Caco-2 (cell line): ENCODE data around the gene LRG1. TPM values are rescaled to one million over a fixed set of nuclear protein-coding genes. Genes with fewer than 3 reads are reported as not detected.

Experiments used
- BruUV-seq: library from RNA; stranded (reverse); fragments of 400-500 nt; replicated peaks from 2 replicates; lab custom pipeline; 2021; lab: Mats Ljungman, UMichigan
- CTCF ChIA-PET: fragments of 300-600 bp; sonication (Branson Sonifier 250); formaldehyde crosslinking; loops from one replicate; lab custom pipeline; 2022; ENCODE audit warnings: antibody characterized with exemption; lab: Charles Lee
- POLR2A ChIA-PET: fragments of 300-600 bp; sonication (Branson Sonifier 250); formaldehyde crosslinking; loops from one replicate; lab custom pipeline; 2022; ENCODE audit warnings: antibody characterized with exemption; lab: Charles Lee
- DNase-seq, 2 experiments: peaks; one replicate each; pipeline versions ENCODE4 v3.0.0 to v3.0.0-alpha.2; 2020 to 2022
- H3K27me3 ChIP-seq: replicated peaks from 2 replicates; pipeline ENCODE4 v1.6.0; 2011; ENCODE audit warnings: low read length; ENCODE audit not compliant: control insufficient read depth, insufficient read depth
- H3K36me3 ChIP-seq: 2 replicates; pipeline ENCODE4 v1.5.1; 2011; ENCODE audit warnings: low read length; ENCODE audit not compliant: control insufficient read depth, insufficient read depth
- H3K4me1 ChIP-seq: fragments of 250-450 bp; sonication (Bioruptor Pico); 2 replicates; pipeline ENCODE4 v1.5.1; 2020; ENCODE audit warnings: mild to moderate bottlenecking
- H3K4me3 ChIP-seq: 2 replicates; pipeline ENCODE4 v1.5.1; 2011; ENCODE audit warnings: low read depth, mild to moderate bottlenecking, control low read depth, low read length
- H3K9me3 ChIP-seq: fragments of 250-450 bp; sonication (Bioruptor Pico); 2 replicates; pipeline ENCODE4 v1.5.1; 2020; ENCODE audit warnings: mild to moderate bottlenecking, moderate library complexity
- H3K27ac Mint-ChIP-seq: one replicate; pipeline ENCODE4 v1.8.0; 2022; ENCODE audit warnings: mixed read lengths; ENCODE audit not compliant: unreplicated experiment
- H3K27me3 Mint-ChIP-seq: one replicate; pipeline ENCODE4 v1.8.0; 2022; ENCODE audit warnings: mixed read lengths; ENCODE audit not compliant: insufficient read depth, unreplicated experiment
- H3K36me3 Mint-ChIP-seq: one replicate; pipeline ENCODE4 v1.8.0; 2022; ENCODE audit warnings: mild to moderate bottlenecking, mixed read lengths; ENCODE audit not compliant: insufficient read depth, unreplicated experiment
- H3K4me1 Mint-ChIP-seq: one replicate; pipeline ENCODE4 v1.8.0; 2022; ENCODE audit warnings: low read depth, mixed read lengths; ENCODE audit not compliant: unreplicated experiment
- H3K4me3 Mint-ChIP-seq: one replicate; pipeline ENCODE4 v1.8.0; 2022; ENCODE audit warnings: mild to moderate bottlenecking, moderate library complexity, mixed read lengths; ENCODE audit not compliant: unreplicated experiment
- H3K9me3 Mint-ChIP-seq: one replicate; pipeline ENCODE4 v1.8.0; 2022; ENCODE audit warnings: mixed read lengths; ENCODE audit not compliant: unreplicated experiment
- CTCF ChIP-seq, 2 experiments: fragments of 200-600 bp in 1 of 2; IDR thresholded peaks; 1 replicate in 1 of 2; 2 replicates in 1 of 2; pipeline versions ENCODE4 v1.5.1 to v1.8.0; 2011 to 2022; ENCODE audit warnings: antibody characterized with exemption in 1 of 2, control low read depth in 1 of 2, inconsistent platforms in 1 of 2, low read depth in 1 of 2, low read length in 1 of 2, mild to moderate bottlenecking in 1 of 2, moderate library complexity in 1 of 2; ENCODE audit not compliant: insufficient read depth in 1 of 2, severe bottlenecking in 1 of 2, unreplicated experiment in 1 of 2
- intact Hi-C: fragments of 100-400 bp; cut with micrococcal nuclease; formaldehyde crosslinking; loops from one replicate; pipeline ENCODE4 v1.10.0; 2022; ENCODE audit not compliant: unreplicated experiment
- total RNA-seq: library from RNA; stranded (reverse); gene quantifications from 2 replicates; pipeline ENCODE4 v1.2.3, GENCODE V29; 2022

LRG1 gene
- total RNA-seq, 1 experiment from 2014 or later = 0.61 TPM

- Mint-ChIP-seq H3K4me3 (no peak overlapping the region), H3K27ac (no peak overlapping the region), H3K9me3 (no peaks in the 10 kb centered on the region), H3K27me3 (no peaks in the 10 kb centered on the region), H3K4me1 (no peaks in the 10 kb centered on the region), H3K36me3 (no peaks in the 10 kb centered on the region)
- intact Hi-C loops = no loop called here
- TF ChIP-seq CTCF (IDR thresholded peaks at IDR 0.05; ENCODE audit: insufficient read depth in 1 of 2, low read depth in 1 of 2, low read length in 1 of 2, severe bottlenecking in 1 of 2, unreplicated experiment in 1 of 2) = no peak
- BruUV-seq = no TSS peak
- Histone ChIP-seq H3K4me3 (no peak overlapping the region), H3K36me3 (no peaks in the 10 kb centered on the region), H3K27me3 (no peaks in the 10 kb centered on the region), H3K9me3 (no peaks in the 10 kb centered on the region), H3K4me1 (peaks cover 10% of the 10 kb centered on the region)
- no peak for DNase-seq
- ChIA-PET CTCF (interaction anchor here (0.6 kb wide), 1 partner anchor 243 kb away, joined by 5 read pairs; no protein-coding TSS in a partner anchor), POLR2A (no interaction called here)
Observed at GRCh38 chr19:4539169-4539692, 605 bp downstream of the LRG1 start.

- no peaks in the 10 kb centered on the region for H3K9me3 ChIP-seq
- H3K36me3 ChIP-seq = no peaks in the 10 kb centered on the region
- intact Hi-C loops = no loop called here
- no peaks in the 10 kb centered on the region for H3K27me3 Mint-ChIP-seq
- no peaks in the 10 kb centered on the region for H3K27me3 ChIP-seq
- POLR2A ChIA-PET = no interaction called here
- H3K4me3 ChIP-seq = no peak overlapping the region
- CTCF ChIA-PET = no interaction called here
- H3K4me1 Mint-ChIP-seq = no peaks in the 10 kb centered on the region
- no peak overlapping the region for H3K27ac Mint-ChIP-seq
- H3K9me3 Mint-ChIP-seq = no peaks in the 10 kb centered on the region
- H3K4me3 Mint-ChIP-seq = no peak overlapping the region
- peaks cover 10% of the 10 kb centered on the region for H3K4me1 ChIP-seq
- DNase-seq = no peak
- BruUV-seq = no TSS peak
- TF ChIP-seq CTCF (IDR thresholded peaks at IDR 0.05; ENCODE audit: insufficient read depth in 1 of 2, low read depth in 1 of 2, low read length in 1 of 2, severe bottlenecking in 1 of 2, unreplicated experiment in 1 of 2) = no peak
- no peaks in the 10 kb centered on the region for H3K36me3 Mint-ChIP-seq
Observed at GRCh38 chr19:4538601-4538954, 1.3 kb downstream of the LRG1 start.

DNA sequence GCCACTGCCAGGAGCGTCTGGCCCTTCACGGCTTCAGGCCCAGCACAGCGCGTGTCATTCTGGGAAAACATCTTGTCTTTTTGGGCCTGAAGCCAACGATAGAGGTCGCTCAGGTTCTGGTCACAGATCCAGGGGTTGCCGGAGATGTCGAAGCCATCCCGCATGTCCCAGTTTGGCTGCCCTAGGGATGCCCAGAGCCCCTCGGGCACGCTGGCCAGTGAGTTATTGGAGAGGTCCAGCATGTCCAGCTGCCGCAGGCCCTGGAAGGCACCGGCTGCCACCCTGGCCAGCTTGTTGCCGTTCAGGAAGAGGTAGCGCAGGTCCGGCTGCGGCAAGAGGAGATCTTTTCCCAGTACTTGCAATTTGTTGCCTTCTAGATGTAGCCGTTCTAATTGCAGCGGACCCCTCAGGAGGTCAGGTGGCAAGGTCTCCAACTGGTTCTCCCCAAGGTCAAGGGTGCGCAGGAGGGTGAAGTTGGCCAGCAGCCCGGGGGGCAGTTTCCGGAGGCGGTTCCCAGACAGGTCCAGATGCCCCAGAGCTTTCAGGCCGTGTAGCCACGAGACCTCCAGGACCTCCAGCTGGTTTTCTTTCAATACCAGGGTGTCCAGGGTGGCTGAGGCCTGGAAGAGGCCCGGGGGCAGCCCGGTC lies 1.8 kb downstream of the LRG1 start:
- intact Hi-C loops = no loop called here
- no peak for TF ChIP-seq CTCF (IDR thresholded peaks at IDR 0.05; ENCODE audit: insufficient read depth in 1 of 2, low read depth in 1 of 2, low read length in 1 of 2, severe bottlenecking in 1 of 2, unreplicated experiment in 1 of 2)
- no peaks in the 10 kb centered on the region for H3K27me3 Mint-ChIP-seq
- H3K9me3 ChIP-seq = no peaks in the 10 kb centered on the region
- no peaks in the 10 kb centered on the region for H3K4me1 Mint-ChIP-seq
- H3K9me3 Mint-ChIP-seq = no peaks in the 10 kb centered on the region
- DNase-seq = no peak
- H3K36me3 Mint-ChIP-seq = no peaks in the 10 kb centered on the region
- BruUV-seq = no TSS peak
- no peak overlapping the region for H3K4me3 Mint-ChIP-seq
- H3K27ac Mint-ChIP-seq = no peak overlapping the region
- H3K4me1 ChIP-seq = peaks cover 10% of the 10 kb centered on the region
- H3K36me3 ChIP-seq = no peaks in the 10 kb centered on the region
- POLR2A ChIA-PET = no interaction called here
- no peak overlapping the region for H3K4me3 ChIP-seq
- CTCF ChIA-PET = no interaction called here
- no peaks in the 10 kb centered on the region for H3K27me3 ChIP-seq
